ENCODE data around the gene PKHD1.

Gene PKHD1

GRCh38 chr6:52103623-52104022, 16.2 kb upstream of the PKHD1 start:
- DNase-seq (ENCODE audit: low read depth), result no peak

- DNase-seq (ENCODE audit: low read depth), result no peak
Measured at GRCh38 chr6:52102405-52102804, 15.0 kb upstream of the PKHD1 start.

GRCh38 chr6:52098721-52099120, 11.3 kb upstream of the PKHD1 start:
- DNase-seq (ENCODE audit: low read depth), result no peak

GRCh38 chr6:52089758-52090348, 2.4 kb upstream of the PKHD1 start:
- DNase-seq (ENCODE audit: low read depth), result no peak

- DNase-seq (ENCODE audit: low read depth), result no peak
Measured at GRCh38 chr6:52086741-52087140, 672 bp downstream of the PKHD1 start.

- DNase-seq (ENCODE audit: low read depth), result no peak
Measured at GRCh38 chr6:52081237-52081636, 6.2 kb downstream of the PKHD1 start.

- no peak for DNase-seq (ENCODE audit: low read depth)
Measured at GRCh38 chr6:52077961-52078625, 9.3 kb downstream of the PKHD1 start.

GRCh38 chr6:52077180-52077884, 10.1 kb downstream of the PKHD1 start:
- no peak for DNase-seq (ENCODE audit: low read depth)

- DNase-seq (ENCODE audit: low read depth), result no peak
Measured at GRCh38 chr6:52076791-52077179, 10.6 kb downstream of the PKHD1 start.

- no peak for DNase-seq (ENCODE audit: low read depth)
Measured at GRCh38 chr6:52074716-52075115, 12.7 kb downstream of the PKHD1 start.

GRCh38 chr6:52074155-52074554, 13.3 kb downstream of the PKHD1 start:
- DNase-seq (ENCODE audit: low read depth), result no peak

- no peak for DNase-seq (ENCODE audit: low read depth)
Measured at GRCh38 chr6:52065621-52066020, 21.8 kb downstream of the PKHD1 start.

GRCh38 chr6:52063584-52064344, 23.6 kb downstream of the PKHD1 start:
- peak; percentile 2 for DNase-seq (ENCODE audit: low read depth)

GRCh38 chr6:52061481-52061880, 25.9 kb downstream of the PKHD1 start:
- no peak for DNase-seq (ENCODE audit: low read depth)

- DNase-seq (ENCODE audit: low read depth), result no peak
Measured at GRCh38 chr6:52059821-52060220, 27.6 kb downstream of the PKHD1 start.

GRCh38 chr6:52055451-52055850, 32.0 kb downstream of the PKHD1 start:
- DNase-seq (ENCODE audit: low read depth), result no peak

- DNase-seq (ENCODE audit: low read depth), result no peak
Measured at GRCh38 chr6:52053038-52053695, 34.2 kb downstream of the PKHD1 start.

GRCh38 chr6:52050051-52050405, 37.4 kb downstream of the PKHD1 start:
- DNase-seq (ENCODE audit: low read depth), result no peak

- no peak for DNase-seq (ENCODE audit: low read depth)
Measured at GRCh38 chr6:52049252-52050050, 38.0 kb downstream of the PKHD1 start.

GRCh38 chr6:52046456-52046855, 41.0 kb downstream of the PKHD1 start:
- no peak for DNase-seq (ENCODE audit: low read depth)

- DNase-seq (ENCODE audit: low read depth), result no peak
Measured at GRCh38 chr6:52045481-52045880, 41.9 kb downstream of the PKHD1 start.

Data from stimulated activated CD8-positive, alpha-beta memory T cell treated with anti-CD3 and anti-CD28 coated beads, Interleukin-15, amount 100 ng/mL, for 24 hours (primary cell).